Brain microvascular endothelial cell (primary cell): ENCODE results near the gene COL5A1.

ENCODE experiments used
- DNase-seq: peaks from one replicate; pipeline ENCODE4 v3.0.0-alpha.2; 2020
- H3K27ac ChIP-seq: fragments of 250-450 bp; sonication (Bioruptor Pico); 2 replicates; pipeline ENCODE4 v1.5.1; 2020; ENCODE audit warnings: mild to moderate bottlenecking, moderate library complexity
- H3K27me3 ChIP-seq: fragments of 250-450 bp; sonication (Bioruptor Pico); replicated peaks from 2 replicates; pipeline ENCODE4 v1.5.1; 2020; ENCODE audit warnings: mild to moderate bottlenecking
- H3K36me3 ChIP-seq: fragments of 250-450 bp; sonication (Bioruptor Pico); replicated peaks from 2 replicates; pipeline ENCODE4 v1.5.1; 2020; ENCODE audit warnings: mild to moderate bottlenecking
- H3K4me3 ChIP-seq: 2 replicates; pipeline ENCODE4 v1.5.1; 2011; ENCODE audit warnings: low read depth, mild to moderate bottlenecking, control low read depth, low read length, moderate library complexity
- CTCF ChIP-seq: IDR thresholded peaks from 2 replicates; pipeline ENCODE4 v1.5.1; 2011; ENCODE audit warnings: low read depth, mild to moderate bottlenecking, moderate library complexity, low read length, control low read depth, inconsistent platforms; ENCODE audit errors: missing control alignments
- in situ Hi-C: cut with HindIII; loops from 2 replicates; pipeline ENCODE4 v1.10.0; 2017; ENCODE audit warnings: low sequenced_read_pairs, low pct_ligation_motif_present

COL5A1 gene

GRCh38 chr9:134847138-134847537 lies 205.5 kb downstream of the COL5A1 start:
- no peak for DNase-seq
- in situ Hi-C loops: no loop called here
- H3K27me3 ChIP-seq: no peaks in the 10 kb centered on the region
- H3K27ac ChIP-seq: no peak overlapping the region
- TF ChIP-seq CTCF: no peak
- H3K4me3 ChIP-seq: no peak overlapping the region
- peaks cover 33% of the 10 kb centered on the region for H3K36me3 ChIP-seq

GRCh38 chr9:134847752-134848432 lies 206.3 kb downstream of the COL5A1 start:
- in situ Hi-C loops: no loop called here
- no peak overlapping the region for H3K4me3 ChIP-seq
- peaks cover 27% of the 10 kb centered on the region for H3K36me3 ChIP-seq
- no peaks in the 10 kb centered on the region for H3K27me3 ChIP-seq
- no peak for TF ChIP-seq CTCF
- no peak overlapping the region for H3K27ac ChIP-seq
- no peak for DNase-seq

- no peak for DNase-seq
- Histone ChIP-seq H3K36me3 (peaks cover 22% of the 10 kb centered on the region), H3K27me3 (no peaks in the 10 kb centered on the region), H3K27ac (no peak overlapping the region), H3K4me3 (no peak overlapping the region)
- TF ChIP-seq CTCF: no peak
- in situ Hi-C loops: no loop called here
These were observed 206.9 kb downstream of the COL5A1 start for GRCh38 chr9:134848504-134848903.

- no peak for DNase-seq
- H3K27ac ChIP-seq: no peak overlapping the region
- in situ Hi-C loops: no loop called here
- peaks cover 1% of the 10 kb centered on the region for H3K36me3 ChIP-seq
- TF ChIP-seq CTCF: no peak
- no peak overlapping the region for H3K4me3 ChIP-seq
- no peaks in the 10 kb centered on the region for H3K27me3 ChIP-seq
These were observed 209.0 kb downstream of the COL5A1 start for GRCh38 chr9:134850611-134851010.

GRCh38 chr9:134851020-134851419 lies 209.4 kb downstream of the COL5A1 start:
- no peak for DNase-seq
- no peak for TF ChIP-seq CTCF
- H3K4me3 ChIP-seq: no peak overlapping the region
- no peaks in the 10 kb centered on the region for H3K36me3 ChIP-seq
- in situ Hi-C loops: no loop called here
- H3K27me3 ChIP-seq: no peaks in the 10 kb centered on the region
- H3K27ac ChIP-seq: no peak overlapping the region
